Keratinocyte (primary cell): Measurements from ENCODE around the gene SKP1.

Source experiments
- EZH2 ChIP-seq: IDR thresholded peaks from one replicate; pipeline ENCODE4 v1.6.1; 2012; ENCODE audit warnings: inconsistent platforms, mild to moderate bottlenecking, low read length, moderate library complexity
- TF ChIP-seq, protein P1 (sequence below), 3 experiments: IDR thresholded peaks in 1 of 3; conservative IDR thresholded peaks in 1 of 3; optimal IDR thresholded peaks in 1 of 3; 2 replicates in 2 of 3; 3 replicates in 1 of 3; pipeline versions ENCODE3 to v1.5.1; 2011; ENCODE audit warnings: low read length in 3 of 3, mild to moderate bottlenecking in 3 of 3, moderate library complexity in 2 of 3, control low read depth in 1 of 3, inconsistent platforms in 1 of 3; ENCODE audit not compliant: insufficient read depth in 2 of 3; ENCODE audit errors: extremely low read depth in 1 of 3

DNA sequence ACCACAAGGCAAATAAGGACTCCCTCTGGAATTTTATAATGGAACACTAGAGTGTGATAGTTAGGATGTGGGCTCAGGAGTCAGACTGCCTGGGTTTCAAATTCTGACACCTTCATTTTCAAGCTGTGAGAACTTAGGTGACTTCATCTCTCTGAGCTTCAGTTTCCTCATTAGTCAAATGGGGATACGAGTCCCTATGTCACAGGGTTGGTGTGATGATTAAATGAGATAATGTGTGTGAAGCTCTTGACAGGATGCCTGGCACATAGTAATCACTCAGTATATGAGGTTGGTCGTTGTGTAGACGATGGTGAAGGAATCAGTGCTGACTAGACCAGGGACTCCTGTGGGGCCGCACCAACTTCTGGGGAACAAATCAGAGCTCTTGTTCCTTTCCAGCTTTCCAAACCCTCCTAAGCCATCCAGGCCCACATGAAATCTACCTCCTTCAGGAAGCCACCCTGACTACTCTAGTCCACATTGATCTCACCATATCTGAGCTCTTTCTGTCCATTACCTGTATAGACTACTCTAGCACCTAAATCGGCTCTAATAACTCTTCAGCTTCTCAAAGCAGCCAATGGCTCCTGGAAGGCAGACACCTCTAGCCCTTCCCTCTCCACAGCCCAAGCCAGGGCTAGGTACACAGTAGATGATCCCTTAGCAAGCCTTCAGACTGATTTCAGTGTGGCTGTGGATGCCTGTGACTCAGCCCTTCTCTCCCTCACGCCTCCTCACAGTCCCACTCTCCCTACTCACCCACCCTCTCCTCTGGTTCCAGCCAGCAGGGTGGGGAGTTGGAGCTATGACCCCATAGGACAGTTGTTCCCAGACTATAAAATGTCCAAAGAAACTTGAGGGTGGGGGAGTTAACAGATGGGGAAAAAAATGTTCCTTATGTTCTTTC lies 64.8 kb downstream of the SKP1 start:
- TF ChIP-seq, protein P1, sequence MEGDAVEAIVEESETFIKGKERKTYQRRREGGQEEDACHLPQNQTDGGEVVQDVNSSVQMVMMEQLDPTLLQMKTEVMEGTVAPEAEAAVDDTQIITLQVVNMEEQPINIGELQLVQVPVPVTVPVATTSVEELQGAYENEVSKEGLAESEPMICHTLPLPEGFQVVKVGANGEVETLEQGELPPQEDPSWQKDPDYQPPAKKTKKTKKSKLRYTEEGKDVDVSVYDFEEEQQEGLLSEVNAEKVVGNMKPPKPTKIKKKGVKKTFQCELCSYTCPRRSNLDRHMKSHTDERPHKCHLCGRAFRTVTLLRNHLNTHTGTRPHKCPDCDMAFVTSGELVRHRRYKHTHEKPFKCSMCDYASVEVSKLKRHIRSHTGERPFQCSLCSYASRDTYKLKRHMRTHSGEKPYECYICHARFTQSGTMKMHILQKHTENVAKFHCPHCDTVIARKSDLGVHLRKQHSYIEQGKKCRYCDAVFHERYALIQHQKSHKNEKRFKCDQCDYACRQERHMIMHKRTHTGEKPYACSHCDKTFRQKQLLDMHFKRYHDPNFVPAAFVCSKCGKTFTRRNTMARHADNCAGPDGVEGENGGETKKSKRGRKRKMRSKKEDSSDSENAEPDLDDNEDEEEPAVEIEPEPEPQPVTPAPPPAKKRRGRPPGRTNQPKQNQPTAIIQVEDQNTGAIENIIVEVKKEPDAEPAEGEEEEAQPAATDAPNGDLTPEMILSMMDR (optimal IDR thresholded peaks at IDR 0.05 in 1 of 3, IDR thresholded peaks at IDR 0.05 in 1 of 3, conservative IDR thresholded peaks at IDR 0.05 in 1 of 3; ENCODE audit: extremely low read depth in 1 of 3, insufficient read depth in 2 of 3, low read length in 3 of 3): no peak
- TF ChIP-seq EZH2: no peak
